ENCODE measurements around the gene DAZAP1.
"Not testable (repeated sequence)": the region's sequence is repeated elsewhere in the genome, so short reads cannot be mapped to it uniquely, and the experiment has no call there.

DAZAP1 gene

GRCh38 chr19:1425902-1426301 lies 18.5 kb downstream of the DAZAP1 start:
- DNase-seq (ENCODE audit: low spot score): no peak

GRCh38 chr19:1426736-1427135 lies 19.4 kb downstream of the DAZAP1 start:
- DNase-seq (ENCODE audit: low spot score): no peak

GRCh38 chr19:1427221-1427920 lies 20.0 kb downstream of the DAZAP1 start:
- DNase-seq (ENCODE audit: low spot score): no peak

DNA sequence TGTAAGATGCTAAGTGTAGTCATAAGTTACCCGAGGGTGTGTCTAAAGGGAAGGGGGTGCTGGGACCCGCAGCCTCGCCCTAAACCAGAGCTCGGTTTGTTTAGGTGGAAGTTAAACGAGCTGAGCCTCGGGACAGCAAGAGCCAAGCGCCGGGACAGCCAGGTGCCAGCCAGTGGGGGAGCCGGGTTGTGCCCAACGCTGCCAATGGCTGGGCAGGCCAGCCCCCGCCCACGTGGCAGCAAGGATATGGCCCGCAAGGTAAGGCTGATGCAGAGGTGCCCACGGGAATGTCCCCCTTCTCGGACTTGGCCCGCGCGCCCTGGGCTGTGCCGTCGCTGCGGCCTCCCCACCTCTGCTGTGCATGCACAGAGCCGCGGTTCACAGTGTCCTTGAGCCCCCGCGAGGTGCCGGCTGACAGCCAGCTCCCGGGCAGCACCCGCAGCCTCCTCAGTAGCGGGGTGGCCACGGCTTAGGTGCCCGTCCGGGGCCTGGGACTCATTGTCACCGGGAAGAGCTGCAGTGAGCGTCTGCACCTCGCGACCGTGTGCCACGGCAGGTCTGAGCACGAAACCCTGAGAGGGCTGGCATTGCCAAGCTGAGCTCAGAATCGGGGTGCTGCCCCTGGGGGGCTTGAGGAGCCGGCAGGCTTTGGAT lies 21.5 kb downstream of the DAZAP1 start:
- no peak for DNase-seq (ENCODE audit: low spot score)

DNA sequence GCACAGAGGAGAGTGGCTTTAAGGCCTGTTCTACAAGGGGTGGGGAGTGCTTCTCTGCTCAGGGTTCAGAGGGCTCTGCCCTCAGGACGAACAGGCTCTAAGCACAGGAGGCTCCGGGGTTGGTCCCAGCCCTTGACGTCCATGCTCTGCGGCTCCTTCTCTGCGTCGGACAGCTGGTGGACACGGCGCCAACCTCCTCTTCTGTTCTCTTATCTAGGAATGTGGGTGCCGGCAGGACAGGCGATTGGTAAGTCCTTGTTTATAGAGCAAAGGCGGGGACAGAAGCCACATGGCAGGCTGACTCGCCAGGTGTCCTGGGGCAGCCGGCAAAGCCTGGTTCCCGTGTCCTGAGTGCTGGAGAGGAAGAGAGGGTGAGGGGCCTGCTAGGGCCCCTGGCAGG lies 22.4 kb downstream of the DAZAP1 start:
- DNase-seq (ENCODE audit: low spot score): no peak

DNA sequence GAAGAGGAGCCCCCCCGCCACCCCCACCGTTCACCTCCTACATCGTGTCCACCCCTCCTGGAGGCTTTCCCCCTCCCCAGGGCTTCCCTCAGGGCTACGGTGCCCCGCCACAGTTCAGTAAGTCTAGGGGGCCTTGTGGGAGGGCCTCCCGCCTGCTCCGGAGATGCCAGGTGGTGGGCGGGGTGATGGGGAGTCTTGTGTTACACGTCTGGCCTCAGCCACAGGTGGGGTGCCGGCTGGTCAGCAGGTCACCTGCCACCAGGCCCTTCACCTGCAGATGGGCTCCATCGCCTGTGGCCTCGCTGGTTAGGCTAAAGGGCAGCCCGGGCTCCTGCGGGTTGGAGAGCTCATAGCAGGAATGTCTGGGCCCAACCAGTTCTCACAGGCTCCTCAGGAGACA lies 22.9 kb downstream of the DAZAP1 start:
- no peak for DNase-seq (ENCODE audit: low spot score)

DNA sequence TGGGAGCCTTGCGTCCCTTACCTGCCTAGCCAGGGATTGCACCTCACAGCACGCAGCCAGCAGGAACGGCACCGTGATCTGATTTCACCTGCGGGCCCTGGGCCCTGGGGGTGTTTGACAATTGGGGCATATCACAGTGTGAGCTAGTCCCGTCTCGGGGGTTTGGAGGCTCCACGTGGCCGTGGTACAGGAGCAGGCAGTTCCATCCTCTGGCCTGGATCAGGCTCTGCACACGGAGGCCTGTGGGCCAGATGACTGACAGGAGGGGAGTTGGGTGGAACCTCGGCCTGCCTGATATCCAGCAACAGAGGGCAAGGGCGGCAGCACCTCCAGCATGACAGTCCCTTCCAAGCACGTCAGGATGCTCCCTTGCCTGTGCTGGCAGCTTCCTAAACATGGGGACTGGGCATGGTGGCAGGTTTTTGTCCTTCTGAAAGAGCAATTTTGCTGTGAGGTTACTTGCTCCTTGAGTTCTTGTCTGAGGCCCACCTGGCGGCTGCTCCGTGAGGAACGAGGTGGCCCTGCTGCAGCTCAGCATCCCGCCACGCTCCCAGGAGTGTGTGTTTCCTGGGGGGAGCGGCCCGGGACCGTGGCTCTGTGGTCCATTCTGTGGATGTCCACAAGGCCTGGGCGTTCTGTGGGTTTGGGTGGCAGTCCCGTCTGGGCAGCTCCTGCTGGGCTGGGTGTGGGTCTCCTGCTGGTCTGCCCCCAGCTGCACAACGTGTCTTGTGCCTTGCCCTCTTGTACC lies 24.5 kb downstream of the DAZAP1 start:
- DNase-seq (ENCODE audit: low spot score): no peak

DNA sequence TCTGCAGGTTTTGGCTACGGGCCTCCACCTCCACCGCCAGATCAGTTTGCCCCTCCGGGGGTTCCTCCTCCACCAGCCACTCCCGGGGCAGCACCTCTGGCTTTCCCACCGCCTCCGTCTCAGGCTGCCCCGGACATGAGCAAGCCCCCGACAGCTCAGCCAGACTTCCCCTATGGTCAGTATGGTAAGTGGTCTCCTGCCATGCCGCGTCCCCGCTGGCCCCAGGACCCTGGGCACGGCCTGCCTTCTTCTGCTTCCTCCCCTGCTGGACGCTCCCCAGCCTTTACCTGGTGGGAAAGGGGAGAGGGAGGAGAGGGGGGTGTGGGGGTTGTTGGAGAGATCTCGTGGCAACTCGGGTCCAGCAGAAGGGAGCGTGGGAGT lies 25.1 kb downstream of the DAZAP1 start:
- DNase-seq (ENCODE audit: low spot score): no peak

GRCh38 chr19:1433119-1434039 lies 26.0 kb downstream of the DAZAP1 start:
- no peak for DNase-seq (ENCODE audit: low spot score)

DNA sequence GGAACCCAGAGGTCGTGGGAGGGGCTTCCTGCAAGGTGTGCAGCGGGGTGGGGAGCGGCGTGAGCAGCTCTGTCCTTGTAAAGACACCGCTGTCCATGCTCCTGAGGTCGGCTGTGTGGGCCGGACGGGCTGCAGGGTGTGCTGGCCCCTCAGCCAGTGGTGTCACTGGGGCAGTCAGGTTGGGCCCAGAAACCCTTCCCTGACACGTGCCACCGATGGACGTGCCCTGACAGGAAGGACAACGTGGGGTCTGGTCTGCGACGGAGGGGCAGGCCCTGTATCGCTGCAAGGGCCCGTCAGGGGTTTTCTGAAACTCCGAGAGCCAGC lies 26.6 kb downstream of the DAZAP1 start:
- no peak for DNase-seq (ENCODE audit: low spot score)

GRCh38 chr19:1434577-1435060 lies 27.2 kb downstream of the DAZAP1 start:
- no peak for DNase-seq (ENCODE audit: low spot score)

- DNase-seq (ENCODE audit: low spot score): no peak
These were observed 28.1 kb downstream of the DAZAP1 start for GRCh38 chr19:1435378-1435989.

DNA sequence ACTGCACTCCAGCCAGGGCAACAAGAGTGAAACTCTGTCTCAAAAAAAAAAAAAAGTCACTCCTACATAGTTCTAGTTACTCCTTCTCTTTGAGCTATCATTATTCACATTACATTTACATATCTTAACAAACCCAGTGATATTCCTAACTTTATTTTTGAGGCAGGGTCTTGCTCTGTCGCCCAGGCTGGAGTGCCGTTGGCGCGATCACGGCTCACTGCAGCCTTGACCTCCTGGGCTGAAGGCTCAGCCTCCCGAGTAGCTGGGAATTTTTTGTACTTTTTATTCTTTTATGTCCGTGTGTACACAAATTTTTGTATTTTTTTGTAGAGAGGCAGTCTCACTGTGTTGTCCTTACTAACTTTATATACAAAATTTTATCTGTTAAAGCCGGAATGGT lies 30.2 kb downstream of the DAZAP1 start:
- no peak for DNase-seq (ENCODE audit: low spot score)

DNA sequence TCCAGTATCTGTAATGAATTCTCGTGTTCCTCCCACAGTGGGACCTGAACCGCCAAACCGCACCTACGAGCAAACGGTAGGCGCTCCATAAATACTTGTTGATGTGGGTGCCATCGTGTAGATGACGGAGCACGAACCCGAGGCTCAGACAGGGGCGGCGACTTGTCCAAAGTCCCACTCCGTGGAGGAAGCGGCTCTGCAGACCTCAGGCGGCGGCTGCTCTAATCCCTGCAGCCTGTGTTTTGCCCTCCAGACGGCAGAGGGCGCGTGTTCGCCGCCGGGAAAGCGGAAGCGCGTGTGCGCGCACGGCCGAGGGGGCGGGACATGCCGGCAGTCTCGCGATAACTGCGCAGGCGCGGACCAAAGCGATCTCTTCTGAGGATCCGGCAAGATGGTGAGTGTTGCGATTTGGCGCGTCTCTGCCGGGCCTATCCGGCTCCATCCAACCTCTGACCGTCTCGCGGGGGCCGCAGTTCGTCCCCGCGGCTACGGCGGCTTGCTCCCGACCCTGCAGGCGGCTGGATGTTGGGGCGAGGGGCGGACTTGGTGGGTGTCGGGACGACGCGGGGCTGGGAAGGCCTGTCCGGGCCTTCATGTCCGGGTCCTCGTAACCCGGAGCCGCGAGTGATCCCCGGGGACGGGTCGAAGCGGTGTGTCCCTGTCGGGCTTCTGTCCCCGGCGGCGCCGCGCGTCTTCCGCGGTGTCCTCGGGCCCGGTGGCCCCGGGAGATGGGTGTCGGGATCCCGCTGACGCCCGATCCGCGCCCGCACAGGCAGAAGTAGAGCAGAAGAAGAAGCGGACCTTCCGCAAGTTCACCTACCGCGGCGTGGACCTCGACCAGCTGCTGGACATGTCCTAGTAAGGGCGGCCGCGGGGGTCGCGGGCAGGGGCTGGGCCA lies 30.9 kb downstream of the DAZAP1 start, which contains the start of gene RPS15:
Gene RPS15 (plus strand): TSS at position 362 of the 898 bp plus-strand sequence. CDS start 30 bp downstream, at position 392.
- DNase-seq (ENCODE audit: low spot score): peak; percentile 97

DNA sequence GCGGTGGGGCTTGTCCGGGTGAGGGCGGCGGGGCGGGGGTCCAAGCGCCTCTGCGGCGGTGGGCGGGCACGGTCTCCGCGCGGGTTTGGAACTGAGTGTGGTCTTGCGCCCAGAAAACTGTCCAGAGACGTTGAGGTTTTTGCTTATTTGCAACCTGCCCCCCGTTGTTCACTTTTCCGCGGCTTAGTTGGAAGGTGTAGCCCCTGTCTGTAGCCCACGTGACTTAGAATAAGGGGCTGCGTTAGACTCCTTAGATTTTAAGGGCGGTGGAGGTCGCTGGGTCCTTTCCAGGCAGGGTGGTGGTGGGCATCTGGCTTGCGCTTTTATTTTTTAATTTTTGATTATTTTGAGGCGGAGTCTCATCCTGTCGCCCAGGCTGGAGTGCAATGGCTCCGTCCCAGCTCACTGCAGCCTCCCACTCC lies 31.6 kb downstream of the DAZAP1 start:
- DNase-seq (ENCODE audit: low spot score): no peak

GRCh38 chr19:1439525-1440417 lies 32.4 kb downstream of the DAZAP1 start:
- DNase-seq (ENCODE audit: low spot score): not testable (repeated sequence)

DNA sequence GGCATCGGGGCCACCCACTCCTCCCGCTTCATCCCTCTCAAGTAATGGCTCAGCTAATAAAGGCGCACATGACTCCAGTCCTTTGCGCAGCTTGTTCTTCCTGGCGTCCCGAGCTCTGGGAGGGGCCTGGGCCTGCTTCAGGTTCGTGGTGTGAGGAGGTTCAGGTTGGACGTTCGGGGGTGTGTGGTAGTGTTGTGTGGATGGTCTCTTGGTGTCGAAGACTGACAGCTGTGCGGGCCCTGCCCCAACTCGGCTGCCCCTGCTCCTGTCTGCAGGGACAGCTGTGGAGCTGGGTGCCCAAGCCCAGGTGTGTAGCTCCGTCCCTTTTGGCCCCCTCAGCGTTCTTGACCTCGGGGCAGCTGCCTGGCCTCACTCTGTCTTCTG lies 33.0 kb downstream of the DAZAP1 start:
- no peak for DNase-seq (ENCODE audit: low spot score)

- no peak for DNase-seq (ENCODE audit: low spot score)
These were observed 33.6 kb downstream of the DAZAP1 start for GRCh38 chr19:1441022-1441426.

- DNase-seq (ENCODE audit: low spot score): no peak
These were observed 34.5 kb downstream of the DAZAP1 start for GRCh38 chr19:1441677-1442438.
